Measurements from ENCODE around the gene CLCA2. TPM values are rescaled to one million over a fixed set of nuclear protein-coding genes. Genes with fewer than 3 reads are reported as not detected.

Gene CLCA2
- polyA plus RNA-seq, 1 of the 3 experiments (the other 2 are of a cell fraction) = 0.02 TPM

DNA sequence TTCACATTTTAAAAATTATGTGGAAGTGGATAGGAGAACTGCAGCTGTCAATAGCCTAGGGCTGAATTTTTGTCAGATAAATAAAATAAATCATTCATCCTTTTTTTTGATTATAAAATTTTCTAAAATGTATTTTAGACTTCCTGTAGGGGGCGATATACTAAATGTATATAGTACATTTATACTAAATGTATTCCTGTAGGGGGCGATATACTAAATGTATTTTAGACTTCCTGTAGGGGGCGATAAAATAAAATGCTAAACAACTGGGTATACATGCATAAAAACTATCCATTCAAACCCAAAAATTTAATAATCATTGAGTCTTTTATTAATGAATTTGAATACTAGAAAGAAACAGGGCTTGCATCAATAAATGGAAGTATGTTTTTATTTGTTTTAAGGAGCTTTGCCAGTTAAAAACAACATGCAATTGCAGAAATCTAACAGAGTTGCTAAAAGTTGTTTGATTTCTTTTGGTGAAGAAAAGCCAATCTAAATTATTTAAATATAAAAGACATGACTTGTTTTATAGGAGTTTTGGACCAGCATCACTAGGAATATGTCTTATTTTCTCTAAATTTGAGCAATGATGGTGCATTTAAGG lies 76.1 kb downstream of the CLCA2 start:
- no peaks in the 10 kb centered on the region for H3K79me2 ChIP-seq (ENCODE audit: insufficient read depth)
- H3K36me3 ChIP-seq (replicated peaks in 1 of 2; ENCODE audit: control insufficient read depth in 1 of 2, insufficient read depth in 2 of 2, low read length in 1 of 2) = no peaks in the 10 kb centered on the region
- no peaks in the 10 kb centered on the region; a peak in 1 of 4 replicates for H3K4me1 ChIP-seq (ENCODE audit: control insufficient read depth in 1 of 2, insufficient read depth in 2 of 2, low read depth in 1 of 2, low read length in 1 of 2)
- H4K20me1 ChIP-seq (ENCODE audit: insufficient read depth) = no peaks in the 10 kb centered on the region
- DNase-seq = peak; percentile 25
- H3K4me3 ChIP-seq (ENCODE audit: low read depth in 2 of 2, low read length in 1 of 2) = peak overlapping the region in 1 of 2 experiments; percentile 43; a peak in 1 of 4 replicates
- no peaks in the 10 kb centered on the region for H3K9me2 ChIP-seq
- H3K9me3 ChIP-seq = no peaks in the 10 kb centered on the region
- WGBS (ENCODE audit: low lambda C conversion rate) = 8% methylated on average over 3 of the region's 3 CpGs
- ChIA-PET POLR2A (no interaction called here), CTCF (interaction anchor here (0.6 to 4.1 kb wide), 51 partner anchors 7 to 509 kb away, joined by 3 to 52 read pairs (median 4); partner anchors contain the start of gene SH3GLB1)
- TF ChIP-seq, protein P1, sequence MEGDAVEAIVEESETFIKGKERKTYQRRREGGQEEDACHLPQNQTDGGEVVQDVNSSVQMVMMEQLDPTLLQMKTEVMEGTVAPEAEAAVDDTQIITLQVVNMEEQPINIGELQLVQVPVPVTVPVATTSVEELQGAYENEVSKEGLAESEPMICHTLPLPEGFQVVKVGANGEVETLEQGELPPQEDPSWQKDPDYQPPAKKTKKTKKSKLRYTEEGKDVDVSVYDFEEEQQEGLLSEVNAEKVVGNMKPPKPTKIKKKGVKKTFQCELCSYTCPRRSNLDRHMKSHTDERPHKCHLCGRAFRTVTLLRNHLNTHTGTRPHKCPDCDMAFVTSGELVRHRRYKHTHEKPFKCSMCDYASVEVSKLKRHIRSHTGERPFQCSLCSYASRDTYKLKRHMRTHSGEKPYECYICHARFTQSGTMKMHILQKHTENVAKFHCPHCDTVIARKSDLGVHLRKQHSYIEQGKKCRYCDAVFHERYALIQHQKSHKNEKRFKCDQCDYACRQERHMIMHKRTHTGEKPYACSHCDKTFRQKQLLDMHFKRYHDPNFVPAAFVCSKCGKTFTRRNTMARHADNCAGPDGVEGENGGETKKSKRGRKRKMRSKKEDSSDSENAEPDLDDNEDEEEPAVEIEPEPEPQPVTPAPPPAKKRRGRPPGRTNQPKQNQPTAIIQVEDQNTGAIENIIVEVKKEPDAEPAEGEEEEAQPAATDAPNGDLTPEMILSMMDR (IDR thresholded peaks at IDR 0.05) = peak; percentile 99
- TF ChIP-seq TEAD4 (IDR thresholded peaks at IDR 0.05; ENCODE audit: borderline replicate concordance, insufficient read depth) = no peak
- H3K27ac ChIP-seq (ENCODE audit: low read depth in 2 of 2, low read length in 1 of 2) = no peak overlapping the region
- peaks cover 6% of the 10 kb centered on the region for H3F3A ChIP-seq (replicated peaks; ENCODE audit: insufficient read depth)
- no peak overlapping the region for H2AFZ ChIP-seq (ENCODE audit: low read depth)
- no peak overlapping the region for H3K9ac ChIP-seq
- H3K4me2 ChIP-seq = no peak overlapping the region
- H3K27me3 ChIP-seq (ENCODE audit: insufficient read depth) = peaks cover 5% of the 10 kb centered on the region; the same call in 1 of the 2 replicates

DNA sequence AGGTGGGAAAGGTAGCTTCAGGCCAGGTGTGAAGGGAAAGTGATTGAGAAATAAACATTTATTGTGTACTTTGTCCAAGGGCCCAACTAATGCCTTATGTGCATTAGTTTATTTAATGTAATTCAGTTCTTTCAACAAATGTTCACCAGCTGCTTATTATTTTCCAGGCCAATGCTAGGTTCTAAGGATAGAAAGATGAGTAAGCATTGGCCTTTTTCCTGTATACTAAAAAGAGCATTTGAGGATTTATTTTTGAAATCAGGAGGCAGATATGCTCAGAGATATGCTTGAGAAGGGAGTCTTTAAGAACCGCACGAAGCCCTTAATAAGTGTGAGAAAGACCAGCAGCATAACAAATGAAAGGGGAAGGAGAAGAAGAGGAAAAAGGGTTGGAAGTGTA lies 76.7 kb downstream of the CLCA2 start:
- H3K27me3 ChIP-seq (ENCODE audit: insufficient read depth) = peaks cover 5% of the 10 kb centered on the region; the same call in 1 of the 2 replicates
- H3K4me1 ChIP-seq (ENCODE audit: control insufficient read depth in 1 of 2, insufficient read depth in 2 of 2, low read depth in 1 of 2, low read length in 1 of 2) = no peaks in the 10 kb centered on the region; a peak in 1 of 4 replicates
- CTCF ChIA-PET = interaction anchor here (0.6 to 4.1 kb wide), 39 partner anchors 9 to 508 kb away, joined by 3 to 52 read pairs (median 4); partner anchors contain the start of gene SH3GLB1
- H2AFZ ChIP-seq (ENCODE audit: low read depth) = no peak overlapping the region
- H3K4me3 ChIP-seq (ENCODE audit: low read depth in 2 of 2, low read length in 1 of 2) = no peak overlapping the region
- no peaks in the 10 kb centered on the region for H3K36me3 ChIP-seq (replicated peaks in 1 of 2; ENCODE audit: control insufficient read depth in 1 of 2, insufficient read depth in 2 of 2, low read length in 1 of 2)
- POLR2A ChIA-PET = no interaction called here
- peaks cover 6% of the 10 kb centered on the region for H3F3A ChIP-seq (replicated peaks; ENCODE audit: insufficient read depth)
- no peaks in the 10 kb centered on the region for H3K79me2 ChIP-seq (ENCODE audit: insufficient read depth)
- H4K20me1 ChIP-seq (ENCODE audit: insufficient read depth) = no peaks in the 10 kb centered on the region
- no peak overlapping the region for H3K27ac ChIP-seq (ENCODE audit: low read depth in 2 of 2, low read length in 1 of 2)
- no peaks in the 10 kb centered on the region for H3K9me3 ChIP-seq
- 89% methylated on average over 2 of the region's 2 CpGs for WGBS (ENCODE audit: low lambda C conversion rate)
- no peak overlapping the region for H3K9ac ChIP-seq
- H3K4me2 ChIP-seq = no peak overlapping the region
- TF ChIP-seq TCF12 (IDR thresholded peaks at IDR 0.05) (no peak), FOXM1 (IDR thresholded peaks at IDR 0.05; ENCODE audit: low read depth) (no peak), FOXJ3 (CRISPR knock-in tag; IDR thresholded peaks at IDR 0.05) (no peak), RFX5 (IDR thresholded peaks at IDR 0.05; ENCODE audit: low read length) (no peak), RAD21 (IDR thresholded peaks at IDR 0.05; ENCODE audit: low read length) (no peak), SMC3 (IDR thresholded peaks at IDR 0.05; ENCODE audit: low read depth, low read length) (no peak), POLR2AphosphoS5 (IDR thresholded peaks at IDR 0.05; ENCODE audit: low read depth, low read length) (no peak), GABPA (IDR thresholded peaks at IDR 0.05; ENCODE audit: low read depth) (no peak), TAF1 (IDR thresholded peaks at IDR 0.05; ENCODE audit: borderline replicate concordance, low read depth, low read length) (no peak), ELF1 (IDR thresholded peaks at IDR 0.05) (no peak), FOSL2 (IDR thresholded peaks at IDR 0.05; ENCODE audit: borderline replicate concordance, low read depth) (no peak), NFIC (IDR thresholded peaks at IDR 0.05; ENCODE audit: borderline replicate concordance) (no peak), RXRA (IDR thresholded peaks at IDR 0.05; ENCODE audit: borderline replicate concordance, low read depth) (no peak)
- TF ChIP-seq, protein P1 (IDR thresholded peaks at IDR 0.05) = no peak
- TF ChIP-seq, protein P2, sequence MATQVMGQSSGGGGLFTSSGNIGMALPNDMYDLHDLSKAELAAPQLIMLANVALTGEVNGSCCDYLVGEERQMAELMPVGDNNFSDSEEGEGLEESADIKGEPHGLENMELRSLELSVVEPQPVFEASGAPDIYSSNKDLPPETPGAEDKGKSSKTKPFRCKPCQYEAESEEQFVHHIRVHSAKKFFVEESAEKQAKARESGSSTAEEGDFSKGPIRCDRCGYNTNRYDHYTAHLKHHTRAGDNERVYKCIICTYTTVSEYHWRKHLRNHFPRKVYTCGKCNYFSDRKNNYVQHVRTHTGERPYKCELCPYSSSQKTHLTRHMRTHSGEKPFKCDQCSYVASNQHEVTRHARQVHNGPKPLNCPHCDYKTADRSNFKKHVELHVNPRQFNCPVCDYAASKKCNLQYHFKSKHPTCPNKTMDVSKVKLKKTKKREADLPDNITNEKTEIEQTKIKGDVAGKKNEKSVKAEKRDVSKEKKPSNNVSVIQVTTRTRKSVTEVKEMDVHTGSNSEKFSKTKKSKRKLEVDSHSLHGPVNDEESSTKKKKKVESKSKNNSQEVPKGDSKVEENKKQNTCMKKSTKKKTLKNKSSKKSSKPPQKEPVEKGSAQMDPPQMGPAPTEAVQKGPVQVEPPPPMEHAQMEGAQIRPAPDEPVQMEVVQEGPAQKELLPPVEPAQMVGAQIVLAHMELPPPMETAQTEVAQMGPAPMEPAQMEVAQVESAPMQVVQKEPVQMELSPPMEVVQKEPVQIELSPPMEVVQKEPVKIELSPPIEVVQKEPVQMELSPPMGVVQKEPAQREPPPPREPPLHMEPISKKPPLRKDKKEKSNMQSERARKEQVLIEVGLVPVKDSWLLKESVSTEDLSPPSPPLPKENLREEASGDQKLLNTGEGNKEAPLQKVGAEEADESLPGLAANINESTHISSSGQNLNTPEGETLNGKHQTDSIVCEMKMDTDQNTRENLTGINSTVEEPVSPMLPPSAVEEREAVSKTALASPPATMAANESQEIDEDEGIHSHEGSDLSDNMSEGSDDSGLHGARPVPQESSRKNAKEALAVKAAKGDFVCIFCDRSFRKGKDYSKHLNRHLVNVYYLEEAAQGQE (IDR thresholded peaks at IDR 0.05; ENCODE audit: low read depth, low read length) = no peak
- TF ChIP-seq, protein P3, sequence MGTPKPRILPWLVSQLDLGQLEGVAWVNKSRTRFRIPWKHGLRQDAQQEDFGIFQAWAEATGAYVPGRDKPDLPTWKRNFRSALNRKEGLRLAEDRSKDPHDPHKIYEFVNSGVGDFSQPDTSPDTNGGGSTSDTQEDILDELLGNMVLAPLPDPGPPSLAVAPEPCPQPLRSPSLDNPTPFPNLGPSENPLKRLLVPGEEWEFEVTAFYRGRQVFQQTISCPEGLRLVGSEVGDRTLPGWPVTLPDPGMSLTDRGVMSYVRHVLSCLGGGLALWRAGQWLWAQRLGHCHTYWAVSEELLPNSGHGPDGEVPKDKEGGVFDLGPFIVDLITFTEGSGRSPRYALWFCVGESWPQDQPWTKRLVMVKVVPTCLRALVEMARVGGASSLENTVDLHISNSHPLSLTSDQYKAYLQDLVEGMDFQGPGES (IDR thresholded peaks at IDR 0.05; ENCODE audit: low read depth, low read length) = no peak
- TF ChIP-seq, protein P4, sequence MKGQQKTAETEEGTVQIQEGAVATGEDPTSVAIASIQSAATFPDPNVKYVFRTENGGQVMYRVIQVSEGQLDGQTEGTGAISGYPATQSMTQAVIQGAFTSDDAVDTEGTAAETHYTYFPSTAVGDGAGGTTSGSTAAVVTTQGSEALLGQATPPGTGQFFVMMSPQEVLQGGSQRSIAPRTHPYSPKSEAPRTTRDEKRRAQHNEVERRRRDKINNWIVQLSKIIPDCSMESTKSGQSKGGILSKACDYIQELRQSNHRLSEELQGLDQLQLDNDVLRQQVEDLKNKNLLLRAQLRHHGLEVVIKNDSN (IDR thresholded peaks at IDR 0.05; ENCODE audit: borderline replicate concordance, low read depth) = no peak
- no peaks in the 10 kb centered on the region for H3K9me2 ChIP-seq
- no peak for DNase-seq

Measured in SK-N-SH (cell line).